Endothelial cell of umbilical vein (primary cell): ENCODE measurements around the gene LBHD2. TPM values are rescaled to one million over a fixed set of nuclear protein-coding genes. Genes with fewer than 3 reads are reported as not detected.

Experiments used
- BruUV-seq: library from RNA; stranded (reverse); fragments of 400-500 nt; replicated peaks from 2 replicates; lab custom pipeline; 2021; lab: Mats Ljungman, UMichigan
- CTCF ChIA-PET: fragments of 300-600, 350-600 bp; sonication (Branson Sonifier 250); formaldehyde crosslinking; loops from one replicate; lab custom pipeline; 2021; ENCODE audit warnings: antibody characterized with exemption, inconsistent platforms; lab: Charles Lee
- POLR2A ChIA-PET: fragments of 300-600, 350-600 bp; sonication (Branson Sonifier 250); formaldehyde crosslinking; loops from one replicate; lab custom pipeline; 2021; ENCODE audit warnings: antibody characterized with exemption, inconsistent platforms; lab: Charles Lee
- DNase-seq: peaks from one replicate; pipeline ENCODE4 v3.0.0-alpha.2; 2011; ENCODE audit warnings: low read depth, low spot score
- FAIRE-seq: peaks from 2 replicates; lab custom pipeline; 2011; peaks lifted over from hg19 to GRCh38; lab: Jason Lieb, UNC
- H2AFZ ChIP-seq: 2 replicates; pipeline ENCODE4 v1.6.0; 2012; ENCODE audit warnings: low read depth, low read length, control low read depth, inconsistent platforms
- H3K27ac ChIP-seq: 2 replicates; pipeline ENCODE4 v1.5.1; 2011; ENCODE audit warnings: low read depth, mild to moderate bottlenecking, control low read depth, low read length, moderate library complexity; ENCODE audit not compliant: insufficient read depth
- H3K27me3 ChIP-seq, 2 experiments: 2 replicates each; pipeline versions ENCODE4 v1.6.0 to v1.6.1; 2011; ENCODE audit warnings: low read length in 2 of 2, mixed read lengths in 1 of 2; ENCODE audit not compliant: control insufficient read depth in 2 of 2, insufficient read depth in 2 of 2
- H3K36me3 ChIP-seq, 2 experiments: 2 replicates in 1 of 2; 3 replicates in 1 of 2; pipeline ENCODE4 v1.5.1; 2011; ENCODE audit warnings: low read length in 2 of 2, mild to moderate bottlenecking in 1 of 2, moderate library complexity in 1 of 2; ENCODE audit not compliant: control insufficient read depth in 2 of 2, insufficient read depth in 2 of 2; ENCODE audit errors: extremely low read depth in 1 of 2
- H3K4me1 ChIP-seq: 3 replicates; pipeline ENCODE4 v1.5.1; 2011; ENCODE audit warnings: mild to moderate bottlenecking, low read length; ENCODE audit not compliant: control insufficient read depth, insufficient read depth; ENCODE audit errors: extremely low read depth
- H3K4me2 ChIP-seq: 2 replicates; pipeline ENCODE4 v1.6.1; 2011; ENCODE audit warnings: low read length, control low read depth, mixed read lengths; ENCODE audit not compliant: insufficient read depth
- H3K4me3 ChIP-seq, 3 experiments: fragments of 200-600 bp in 1 of 3; sonication (generic), shearing (Covaris generic) in 1 of 3; replicated peaks in 1 of 3; 2 replicates each; pipeline ENCODE4 v1.5.1; 2011 to 2016; ENCODE audit warnings: control low read depth in 3 of 3, low read length in 3 of 3, mild to moderate bottlenecking in 2 of 3, inconsistent platforms in 1 of 3, low read depth in 1 of 3, moderate library complexity in 1 of 3; ENCODE audit not compliant: insufficient read depth in 1 of 3
- H3K79me2 ChIP-seq: 2 replicates; pipeline ENCODE4 v1.6.0; 2012; ENCODE audit warnings: low read length, inconsistent platforms; ENCODE audit not compliant: control insufficient read depth, insufficient read depth
- H3K9ac ChIP-seq: replicated peaks from 2 replicates; pipeline ENCODE3; 2011; ENCODE audit warnings: low read length, control low read depth; ENCODE audit not compliant: insufficient read depth; ENCODE audit errors: extremely low read depth
- H3K9me1 ChIP-seq: replicated peaks from 3 replicates; pipeline ENCODE4 v1.6.0; 2011; ENCODE audit warnings: mild to moderate bottlenecking, low read length; ENCODE audit not compliant: control insufficient read depth, insufficient read depth; ENCODE audit errors: extremely low read depth
- H3K9me3 ChIP-seq: replicated peaks from 2 replicates; pipeline ENCODE4 v1.5.1; 2012; ENCODE audit warnings: low read length, inconsistent platforms; ENCODE audit not compliant: control insufficient read depth, insufficient read depth
- H4K20me1 ChIP-seq: replicated peaks from 2 replicates; pipeline ENCODE3; 2011; ENCODE audit warnings: mild to moderate bottlenecking, low read length; ENCODE audit not compliant: control insufficient read depth, insufficient read depth; ENCODE audit errors: extremely low read depth
- CTCF ChIP-seq, 2 donors: IDR thresholded peaks; 1 replicate in 1 of 2; 2 replicates in 1 of 2; pipeline ENCODE4 v1.5.1; 2011; ENCODE audit warnings: low read length in 2 of 2, mild to moderate bottlenecking in 2 of 2, moderate library complexity in 2 of 2, control low read depth in 1 of 2, inconsistent platforms in 1 of 2, low read depth in 1 of 2; ENCODE audit not compliant: insufficient read depth in 1 of 2; ENCODE audit errors: extremely low read depth in 1 of 2
- EZH2 ChIP-seq: IDR thresholded peaks from 2 replicates; pipeline ENCODE4 v1.6.1; 2012; ENCODE audit warnings: borderline replicate concordance, low read depth, mild to moderate bottlenecking, moderate library complexity, low read length, inconsistent platforms; ENCODE audit not compliant: severe bottlenecking
- FOS ChIP-seq: IDR thresholded peaks from 2 replicates; pipeline ENCODE4 v1.6.1; 2011; ENCODE audit warnings: mild to moderate bottlenecking, low read length, moderate library complexity, borderline replicate concordance; ENCODE audit not compliant: insufficient read depth
- GATA2 ChIP-seq: IDR thresholded peaks from 2 replicates; pipeline ENCODE4 v1.7.0; 2011; ENCODE audit warnings: low read depth, mild to moderate bottlenecking, moderate library complexity, mixed read lengths, low read length; ENCODE audit not compliant: insufficient read length, insufficient read depth
- JUN ChIP-seq: IDR thresholded peaks from 2 replicates; pipeline ENCODE4 v1.6.1; 2011; ENCODE audit warnings: borderline replicate concordance, low read depth; ENCODE audit not compliant: insufficient read length, insufficient read depth
- MAX ChIP-seq: IDR thresholded peaks from 2 replicates; pipeline ENCODE4 v1.6.1; 2011; ENCODE audit not compliant: insufficient read depth, insufficient read length
- MYC ChIP-seq: IDR thresholded peaks from one replicate; pipeline ENCODE4 v1.6.1; 2011; ENCODE audit warnings: mild to moderate bottlenecking, low read depth, low read length
- POLR2A ChIP-seq: IDR thresholded peaks from 2 replicates; pipeline ENCODE4 v1.6.1; 2012; ENCODE audit warnings: low read depth, mild to moderate bottlenecking, control low read depth, low read length
- POLR2AphosphoS5 ChIP-seq: IDR thresholded peaks from 2 replicates; pipeline ENCODE4 v1.6.1; 2012; ENCODE audit warnings: low read depth, mild to moderate bottlenecking, control low read depth, low read length, moderate library complexity; ENCODE audit not compliant: insufficient read depth
- dilution Hi-C: fragments of 300-500 bp; cut with MboI; formaldehyde crosslinking; loops from one replicate; pipeline ENCODE4 v1.15.0; 2019; ENCODE audit warnings: low sequenced_read_pairs; ENCODE audit not compliant: extremely low pct_ligation_motif_present
- intact Hi-C: fragments of 100-400 bp; cut with micrococcal nuclease; formaldehyde crosslinking; loops from one replicate; pipeline ENCODE4 v1.10.0; 2022
- polyA plus RNA-seq, 4 experiments: library from polyadenylated mRNA; depleted of rRNA in 3 of 4; stranded (reverse) in 3 of 4; unstranded in 1 of 4; fragments of >200 nt; gene quantifications; 2 replicates each; pipeline versions ENCODE4 v1.2.1 to v1.2.3, GENCODE V29; 2011 to 2012; ENCODE audit warnings: missing spikeins in 1 of 4
- total RNA-seq: library from RNA; stranded (reverse); gene quantifications from 2 replicates; pipeline ENCODE4 v1.2.3, GENCODE V29; 2021

The LBHD2 gene
- total and polyA plus RNA-seq, 2 donors (not counting 3 experiments of a cell fraction or from before 2014, with no cell fraction given) = not detected

GRCh38 chr14:103126873-103127304 lies 42.9 kb downstream of the LBHD2 start:
- Histone ChIP-seq H3K79me2 (no peaks in the 10 kb centered on the region), H3K4me1 (peaks cover 31% of the 10 kb centered on the region), H4K20me1 (no peaks in the 10 kb centered on the region), H3K9ac (no peak overlapping the region), H3K9me3 (no peaks in the 10 kb centered on the region), H3K4me3 (no peak overlapping the region), H3K4me2 (no peak overlapping the region), H3K27ac (no peak overlapping the region), H3K9me1 (no peaks in the 10 kb centered on the region), H3K27me3 (no peaks in the 10 kb centered on the region), H2AFZ (no peak overlapping the region), H3K36me3 (peaks cover 0 to 10% of the 10 kb centered on the region in 2 experiments)
- dilution Hi-C loops = no loop called here
- intact Hi-C loops = loop anchor here (10.0 kb wide), 1 partner anchor 258 kb away; the partner anchor contains the start of gene MARK3
- POLR2A ChIA-PET = interaction anchor here (0.9 kb wide), 1 partner anchor 22 kb away, joined by 3 read pairs; no protein-coding TSS in a partner anchor
- TF ChIP-seq EZH2 = no peak
- TF ChIP-seq CTCF (IDR thresholded peaks at IDR 0.05; ENCODE audit: extremely low read depth in 1 of 2, insufficient read depth in 1 of 2, low read depth in 1 of 2, low read length in 2 of 2) = peak in 1 of 2 donors; percentile 17
- no peak for FAIRE-seq
- CTCF ChIA-PET = interaction anchor here (0.7 to 6.9 kb wide), 13 partner anchors 9 to 165 kb away, joined by 3 to 86 read pairs (median 5); no protein-coding TSS in a partner anchor
- peak; percentile 26 for DNase-seq
- BruUV-seq = no TSS peak

DNA sequence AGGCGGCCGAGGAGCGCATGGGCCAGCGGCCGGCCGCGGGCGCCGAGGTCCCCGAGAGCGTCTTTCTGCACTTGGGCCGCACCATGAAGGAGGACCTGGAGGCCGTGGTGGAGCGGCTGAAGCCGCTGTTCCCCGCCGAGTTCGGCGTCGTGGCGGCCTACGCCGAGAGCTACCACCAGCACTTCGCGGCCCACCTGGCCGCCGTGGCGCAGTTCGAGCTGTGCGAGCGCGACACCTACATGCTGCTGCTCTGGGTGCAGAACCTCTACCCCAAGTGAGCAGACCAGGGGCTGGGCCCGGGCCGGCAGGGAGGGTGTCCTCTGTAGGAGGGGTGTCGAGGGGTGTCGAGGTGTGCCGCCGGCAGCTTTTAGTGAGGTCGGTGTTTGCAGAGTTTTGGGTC lies 43.3 kb downstream of the LBHD2 start:
- no peaks in the 10 kb centered on the region for H4K20me1 ChIP-seq
- TF ChIP-seq POLR2AphosphoS5 = no peak
- no peak for TF ChIP-seq EZH2
- TF ChIP-seq GATA2 = no peak
- TF ChIP-seq MAX = no peak
- no peak for TF ChIP-seq JUN
- no peak for TF ChIP-seq MYC
- TF ChIP-seq POLR2A = no peak
- TF ChIP-seq FOS = no peak
- no peak for TF ChIP-seq CTCF (IDR thresholded peaks at IDR 0.05; ENCODE audit: extremely low read depth in 1 of 2, insufficient read depth in 1 of 2, low read depth in 1 of 2, low read length in 2 of 2)
- H3K9ac ChIP-seq = no peak overlapping the region
- intact Hi-C loops = loop anchor here (10.0 kb wide), 1 partner anchor 257 kb away; the partner anchor contains the start of gene MARK3
- ChIA-PET CTCF (interaction anchor here (1.1 to 6.9 kb wide), 12 partner anchors 9 to 109 kb away, joined by 3 to 86 read pairs (median 6); no protein-coding TSS in a partner anchor), POLR2A (interaction anchor here (0.9 kb wide), 1 partner anchor 23 kb away, joined by 3 read pairs; no protein-coding TSS in a partner anchor)
- dilution Hi-C loops = no loop called here
- no peak overlapping the region for H3K4me3 ChIP-seq
- H3K79me2 ChIP-seq = no peaks in the 10 kb centered on the region
- no peaks in the 10 kb centered on the region for H3K9me1 ChIP-seq
- peaks cover 0 to 10% of the 10 kb centered on the region in 2 experiments for H3K36me3 ChIP-seq
- peaks cover 26% of the 10 kb centered on the region for H3K4me1 ChIP-seq
- H3K27me3 ChIP-seq = no peaks in the 10 kb centered on the region
- BruUV-seq = no TSS peak
- DNase-seq (no peak), FAIRE-seq (no peak)
- no peak overlapping the region for H3K27ac ChIP-seq
- no peaks in the 10 kb centered on the region for H3K9me3 ChIP-seq
- H2AFZ ChIP-seq = no peak overlapping the region
- no peak overlapping the region for H3K4me2 ChIP-seq
